ENCODE measurements around the gene KDM2A. TPM values are rescaled to one million over a fixed set of nuclear protein-coding genes. Genes with fewer than 3 reads are reported as not detected.

KDM2A gene
- total and polyA plus RNA-seq, 9 donors: 32.1 to 65.0 (median 54.2) TPM

- Histone ChIP-seq H3K27ac (ENCODE audit: low read length) (no peak overlapping the region), H3K36me3 (ENCODE audit: control insufficient read depth, insufficient read depth, low read length) (peaks cover 23% of the 10 kb centered on the region), H3K4me1 (ENCODE audit: control insufficient read depth, insufficient read depth, low read length) (peaks cover 60% of the 10 kb centered on the region), H3K27me3 (ENCODE audit: control insufficient read depth, insufficient read depth, low read length) (no peaks in the 10 kb centered on the region), H3K9me3 (replicated peaks; ENCODE audit: control insufficient read depth, low read depth, low read length) (no peaks in the 10 kb centered on the region), H3K4me3 (ENCODE audit: low read length) (no peak overlapping the region)
- no peak for DNase-seq
- WGBS (ENCODE audit: insufficient coverage): 91% methylated on average over 6 of the region's 7 CpGs
These were observed 146.0 kb downstream of the KDM2A start for GRCh38 chr11:67264877-67265632.

GRCh38 chr11:67265633-67266448, 146.8 kb downstream of the KDM2A start:
- peak overlapping the region; percentile 55 for H3K27ac ChIP-seq (ENCODE audit: low read length)
- H3K4me1 ChIP-seq (ENCODE audit: control insufficient read depth, insufficient read depth, low read length): peaks cover 68% of the 10 kb centered on the region
- WGBS (ENCODE audit: insufficient coverage): 11% methylated on average over 53 of the region's 54 CpGs
- no peaks in the 10 kb centered on the region for H3K27me3 ChIP-seq (ENCODE audit: control insufficient read depth, insufficient read depth, low read length)
- peaks cover 23% of the 10 kb centered on the region for H3K36me3 ChIP-seq (ENCODE audit: control insufficient read depth, insufficient read depth, low read length)
- H3K4me3 ChIP-seq (ENCODE audit: low read length): peak overlapping the region; percentile 28
- no peaks in the 10 kb centered on the region for H3K9me3 ChIP-seq (replicated peaks; ENCODE audit: control insufficient read depth, low read depth, low read length)
- peak; percentile 84 for DNase-seq

- Histone ChIP-seq H3K27ac (ENCODE audit: low read length) (peak within 1 kb of the TSS; percentile 55), H3K27me3 (ENCODE audit: control insufficient read depth, insufficient read depth, low read length) (no peaks in the 10 kb centered on the region), H3K36me3 (ENCODE audit: control insufficient read depth, insufficient read depth, low read length) (peaks cover 27% of the 10 kb centered on the region), H3K4me3 (ENCODE audit: low read length) (peak within 1 kb of the TSS; percentile 84), H3K4me1 (ENCODE audit: control insufficient read depth, insufficient read depth, low read length) (peaks cover 70% of the 10 kb centered on the region), H3K9me3 (replicated peaks; ENCODE audit: control insufficient read depth, low read depth, low read length) (no peaks in the 10 kb centered on the region)
- under 1% methylated on average over 103 of the region's 103 CpGs for WGBS (ENCODE audit: insufficient coverage)
- peak; percentile 66 for DNase-seq
These were observed 147.6 kb downstream of the KDM2A start, which contains the start of gene GRK2 for GRCh38 chr11:67266449-67267187. Gene GRK2 (plus strand): TSS chr11:67266473. CDS start chr11:67266700, 227 bp downstream.

- H3K4me1 ChIP-seq (ENCODE audit: control insufficient read depth, insufficient read depth, low read length): peaks cover 70% of the 10 kb centered on the region
- no peaks in the 10 kb centered on the region for H3K9me3 ChIP-seq (replicated peaks; ENCODE audit: control insufficient read depth, low read depth, low read length)
- H3K4me3 ChIP-seq (ENCODE audit: low read length): peak overlapping the region; percentile 84
- H3K27me3 ChIP-seq (ENCODE audit: control insufficient read depth, insufficient read depth, low read length): no peaks in the 10 kb centered on the region
- H3K27ac ChIP-seq (ENCODE audit: low read length): peak overlapping the region; percentile 51
- WGBS (ENCODE audit: insufficient coverage): 28% methylated on average over 21 of the region's 30 CpGs
- DNase-seq: no peak
- peaks cover 35% of the 10 kb centered on the region for H3K36me3 ChIP-seq (ENCODE audit: control insufficient read depth, insufficient read depth, low read length)
These were observed 148.4 kb downstream of the KDM2A start for GRCh38 chr11:67267188-67268080.

- H3K9me3 ChIP-seq (replicated peaks; ENCODE audit: control insufficient read depth, low read depth, low read length): no peaks in the 10 kb centered on the region
- peak overlapping the region; percentile 84 for H3K4me3 ChIP-seq (ENCODE audit: low read length)
- H3K27me3 ChIP-seq (ENCODE audit: control insufficient read depth, insufficient read depth, low read length): no peaks in the 10 kb centered on the region
- peak overlapping the region; percentile 51 for H3K27ac ChIP-seq (ENCODE audit: low read length)
- 55% methylated on average over 10 of the region's 21 CpGs for WGBS (ENCODE audit: insufficient coverage)
- peaks cover 44% of the 10 kb centered on the region for H3K36me3 ChIP-seq (ENCODE audit: control insufficient read depth, insufficient read depth, low read length)
- H3K4me1 ChIP-seq (ENCODE audit: control insufficient read depth, insufficient read depth, low read length): peaks cover 70% of the 10 kb centered on the region
- DNase-seq: no peak
These were observed 149.3 kb downstream of the KDM2A start for GRCh38 chr11:67268081-67268961.

- H3K27ac ChIP-seq (ENCODE audit: low read length): no peak overlapping the region
- H3K4me3 ChIP-seq (ENCODE audit: low read length): no peak overlapping the region
- no peaks in the 10 kb centered on the region for H3K9me3 ChIP-seq (replicated peaks; ENCODE audit: control insufficient read depth, low read depth, low read length)
- H3K4me1 ChIP-seq (ENCODE audit: control insufficient read depth, insufficient read depth, low read length): peaks cover 73% of the 10 kb centered on the region
- H3K27me3 ChIP-seq (ENCODE audit: control insufficient read depth, insufficient read depth, low read length): no peaks in the 10 kb centered on the region
- H3K36me3 ChIP-seq (ENCODE audit: control insufficient read depth, insufficient read depth, low read length): peaks cover 44% of the 10 kb centered on the region
- no peak for DNase-seq
- 69% methylated on average over 10 of the region's 13 CpGs for WGBS (ENCODE audit: insufficient coverage)
These were observed 149.9 kb downstream of the KDM2A start for GRCh38 chr11:67268962-67269268.

GRCh38 chr11:67269401-67270255, 150.6 kb downstream of the KDM2A start:
- Histone ChIP-seq H3K4me3 (ENCODE audit: low read length) (peak overlapping the region; percentile 18), H3K36me3 (ENCODE audit: control insufficient read depth, insufficient read depth, low read length) (peaks cover 44% of the 10 kb centered on the region), H3K27ac (ENCODE audit: low read length) (peak overlapping the region; percentile 75), H3K4me1 (ENCODE audit: control insufficient read depth, insufficient read depth, low read length) (peaks cover 79% of the 10 kb centered on the region), H3K9me3 (replicated peaks; ENCODE audit: control insufficient read depth, low read depth, low read length) (no peaks in the 10 kb centered on the region), H3K27me3 (ENCODE audit: control insufficient read depth, insufficient read depth, low read length) (no peaks in the 10 kb centered on the region)
- WGBS (ENCODE audit: insufficient coverage): 21% methylated on average over 10 of the region's 15 CpGs
- no peak for DNase-seq
